Stimulated activated CD4-positive, alpha-beta T cell treated with anti-CD3 and anti-CD28 coated beads, Interleukin-1b, Interleukin-23, amount 100 ng/mL, for 48 hours (primary cell): ENCODE measurements around the gene MACROD1.

Experiments used
- DNase-seq: peaks from one replicate; pipeline ENCODE4 v3.0.0-alpha.2; 2020

MACROD1 gene

GRCh38 chr11:64029773-64030172, 136.1 kb downstream of the MACROD1 start:
- no peak for DNase-seq

- DNase-seq, result no peak
Measured at GRCh38 chr11:64028398-64029115, 137.4 kb downstream of the MACROD1 start.

- DNase-seq, result no peak
Measured at GRCh38 chr11:64027651-64028397, 138.1 kb downstream of the MACROD1 start.

GRCh38 chr11:64026575-64027205, 139.2 kb downstream of the MACROD1 start:
- no peak for DNase-seq

- DNase-seq, result no peak
Measured at GRCh38 chr11:64025205-64025604, 140.7 kb downstream of the MACROD1 start.

- DNase-seq, result no peak
Measured at GRCh38 chr11:64023712-64024710, 141.9 kb downstream of the MACROD1 start.

GRCh38 chr11:64022125-64022784, 143.7 kb downstream of the MACROD1 start:
- DNase-seq, result no peak

GRCh38 chr11:64021757-64022093, 144.2 kb downstream of the MACROD1 start:
- DNase-seq, result no peak

GRCh38 chr11:64020976-64021756, 144.7 kb downstream of the MACROD1 start:
- no peak for DNase-seq

GRCh38 chr11:64019106-64020037, 146.5 kb downstream of the MACROD1 start:
- DNase-seq, result no peak

- DNase-seq, result no peak
Measured at GRCh38 chr11:64018310-64018709, 147.6 kb downstream of the MACROD1 start.

GRCh38 chr11:64017945-64018224, 148.0 kb downstream of the MACROD1 start:
- DNase-seq, result no peak

GRCh38 chr11:64015935-64016845, 149.7 kb downstream of the MACROD1 start:
- DNase-seq, result no peak

- DNase-seq, result no peak
Measured at GRCh38 chr11:64015510-64015909, 150.4 kb downstream of the MACROD1 start.

- no peak for DNase-seq
Measured at GRCh38 chr11:64014356-64014755, 151.6 kb downstream of the MACROD1 start.

- no peak for DNase-seq
Measured at GRCh38 chr11:64013141-64013896, 152.6 kb downstream of the MACROD1 start.

- DNase-seq, result no peak
Measured at GRCh38 chr11:64011371-64011770, 154.5 kb downstream of the MACROD1 start.

GRCh38 chr11:64010783-64011182, 155.1 kb downstream of the MACROD1 start:
- no peak for DNase-seq

- no peak for DNase-seq
Measured at GRCh38 chr11:64009710-64010109, 156.2 kb downstream of the MACROD1 start.
